Activated B cell treated with CpG ODN at 0.5 μM for 24 hours (primary cell): ENCODE results near the gene CPAMD8. TPM values are rescaled to one million over a fixed set of nuclear protein-coding genes. Genes with fewer than 3 reads are reported as not detected.

ENCODE experiments used
- ATAC-seq: fragments of 200-7000 bp; cut with Tn5 transposase; one replicate; pipeline ENCODE4 v1.10.0; 2021; ENCODE audit warnings: low read depth, mild to moderate bottlenecking, moderate library complexity
- CTCF ChIA-PET: fragments of 350-600 bp; sonication (Branson Sonifier 250); formaldehyde crosslinking; loops from one replicate; lab custom pipeline; 2021; ENCODE audit warnings: antibody characterized with exemption; lab: Charles Lee
- POLR2A ChIA-PET: fragments of 350-600 bp; sonication (Branson Sonifier 250); formaldehyde crosslinking; loops from one replicate; lab custom pipeline; 2021; ENCODE audit warnings: antibody characterized with exemption; lab: Charles Lee
- DNase-seq: peaks from one replicate; pipeline ENCODE4 v3.0.0; 2022
- H3K27ac Mint-ChIP-seq: one replicate; pipeline ENCODE4 v1.8.0; 2020; ENCODE audit warnings: mixed read lengths
- H3K27me3 Mint-ChIP-seq: one replicate; pipeline ENCODE4 v1.8.0; 2021; ENCODE audit warnings: mixed read lengths
- H3K36me3 Mint-ChIP-seq: one replicate; pipeline ENCODE4 v1.8.0; 2021; ENCODE audit warnings: low read depth, mixed read lengths
- H3K4me1 Mint-ChIP-seq: one replicate; pipeline ENCODE4 v1.8.0; 2021; ENCODE audit warnings: mixed read lengths
- H3K4me3 Mint-ChIP-seq: one replicate; pipeline ENCODE4 v1.8.0; 2020; ENCODE audit warnings: mild to moderate bottlenecking, mixed read lengths
- H3K9me3 Mint-ChIP-seq: one replicate; pipeline ENCODE4 v1.8.0; 2020; ENCODE audit warnings: mixed read lengths
- CTCF ChIP-seq: fragments of 200-600 bp; IDR thresholded peaks from one replicate; pipeline ENCODE4 v1.8.0; 2022; ENCODE audit warnings: antibody characterized with exemption, mild to moderate bottlenecking
- intact Hi-C: fragments of 100-400 bp; cut with micrococcal nuclease; formaldehyde crosslinking; loops from one replicate; pipeline ENCODE4 v1.15.1; 2024
- total RNA-seq: library from RNA; stranded (reverse); gene quantifications from 2 replicates; pipeline ENCODE4 v1.2.3, GENCODE V29; 2022

The CPAMD8 gene
- total RNA-seq, 1 donor from 2014 or later: 1.8 TPM

- ChIA-PET CTCF (no interaction called here), POLR2A (no interaction called here)
- intact Hi-C loops: no loop called here
- no peak overlapping the region for H3K27ac Mint-ChIP-seq
- H3K4me3 Mint-ChIP-seq: no peak overlapping the region
- peaks cover 3% of the 10 kb centered on the region for H3K27me3 Mint-ChIP-seq
- no peak for DNase-seq
- H3K36me3 Mint-ChIP-seq: peaks cover 13% of the 10 kb centered on the region
- no peaks in the 10 kb centered on the region for H3K9me3 Mint-ChIP-seq
- no peak for ATAC-seq
- no peaks in the 10 kb centered on the region for H3K4me1 Mint-ChIP-seq
- TF ChIP-seq CTCF: no peak
Measured at GRCh38 chr19:17043744-17044143, 17.1 kb upstream of the CPAMD8 start.

- Mint-ChIP-seq H3K4me3 (no peak overlapping the region), H3K27me3 (peaks cover 3% of the 10 kb centered on the region), H3K27ac (no peak overlapping the region), H3K4me1 (no peaks in the 10 kb centered on the region), H3K9me3 (no peaks in the 10 kb centered on the region), H3K36me3 (no peaks in the 10 kb centered on the region)
- CTCF ChIA-PET: no interaction called here
- DNase-seq (no peak), ATAC-seq (no peak)
- POLR2A ChIA-PET: no interaction called here
- no peak for TF ChIP-seq CTCF
- intact Hi-C loops: no loop called here
Measured at GRCh38 chr19:17041976-17042375, 15.4 kb upstream of the CPAMD8 start.

- intact Hi-C loops: no loop called here
- DNase-seq (no peak), ATAC-seq (no peak)
- no peak for TF ChIP-seq CTCF
- H3K9me3 Mint-ChIP-seq: no peaks in the 10 kb centered on the region
- H3K4me1 Mint-ChIP-seq: no peaks in the 10 kb centered on the region
- ChIA-PET POLR2A (no interaction called here), CTCF (no interaction called here)
- no peaks in the 10 kb centered on the region for H3K36me3 Mint-ChIP-seq
- H3K27me3 Mint-ChIP-seq: peaks cover 14% of the 10 kb centered on the region
- no peak overlapping the region for H3K27ac Mint-ChIP-seq
- H3K4me3 Mint-ChIP-seq: no peak overlapping the region
Measured at GRCh38 chr19:17037966-17038500, 11.4 kb upstream of the CPAMD8 start.

GRCh38 chr19:17037184-17037583, 10.6 kb upstream of the CPAMD8 start:
- ChIA-PET CTCF (no interaction called here), POLR2A (no interaction called here)
- Mint-ChIP-seq H3K36me3 (no peaks in the 10 kb centered on the region), H3K9me3 (no peaks in the 10 kb centered on the region), H3K4me1 (no peaks in the 10 kb centered on the region), H3K4me3 (no peak overlapping the region), H3K27me3 (peaks cover 19% of the 10 kb centered on the region), H3K27ac (no peak overlapping the region)
- intact Hi-C loops: no loop called here
- no peak for TF ChIP-seq CTCF
- DNase-seq (no peak), ATAC-seq (no peak)

- Mint-ChIP-seq H3K36me3 (no peaks in the 10 kb centered on the region), H3K4me1 (no peaks in the 10 kb centered on the region), H3K27me3 (peaks cover 18% of the 10 kb centered on the region), H3K4me3 (no peak overlapping the region), H3K9me3 (no peaks in the 10 kb centered on the region), H3K27ac (no peak overlapping the region)
- TF ChIP-seq CTCF: no peak
- DNase-seq (no peak), ATAC-seq (no peak)
- ChIA-PET POLR2A (interaction anchor here (0.5 kb wide), 1 partner anchor 322 kb away, joined by 3 read pairs; no protein-coding TSS in a partner anchor), CTCF (no interaction called here)
- intact Hi-C loops: no loop called here
Measured at GRCh38 chr19:17036640-17037039, 10.0 kb upstream of the CPAMD8 start.
